HG02870 (cell line): Measurements from ENCODE around the gene KCNQ1OT1.

Experiments
- ATAC-seq: cut with Tn5 transposase; IDR thresholded peaks from one replicate; pipeline ENCODE4 v1.9.1; 2021; ENCODE audit warnings: mild to moderate bottlenecking, moderate library complexity; ENCODE audit not compliant: unreplicated experiment

KCNQ1OT1 gene

GRCh38 chr11:2561696-2562581 is 137.9 kb downstream of the KCNQ1OT1 start:
- no peak for ATAC-seq

GRCh38 chr11:2559527-2560311 is 140.1 kb downstream of the KCNQ1OT1 start:
- no peak for ATAC-seq

GRCh38 chr11:2558861-2559526 is 140.8 kb downstream of the KCNQ1OT1 start:
- no peak for ATAC-seq

- ATAC-seq, result no peak
Observed at GRCh38 chr11:2558397-2558796, 141.4 kb downstream of the KCNQ1OT1 start.
